Esophagus muscularis mucosa (tissue), 4 donors: ENCODE data around the gene DOCK2. TPM values are rescaled to one million over a fixed set of nuclear protein-coding genes. Genes with fewer than 3 reads are reported as not detected.

ENCODE experiments used
- DNase-seq: peaks from one replicate; pipeline ENCODE4 v3.0.0-alpha.2; 2017; ENCODE audit errors: extremely low spot score
- H3K27ac ChIP-seq, 4 donors: fragments of 200-600 bp; sonication (generic); replicated peaks in 1 of 4; 1 replicate in 3 of 4; 2 replicates in 1 of 4; pipeline ENCODE4 v1.5.1; 2016 to 2019; ENCODE audit warnings: mild to moderate bottlenecking in 1 of 4
- H3K27me3 ChIP-seq, 4 donors: fragments of 200-600 bp; sonication (generic); one replicate each; pipeline versions ENCODE4 v1.5.1 to v1.6.0; 2016 to 2019
- H3K36me3 ChIP-seq, 4 donors: fragments of 200-600 bp; sonication (generic); one replicate each; pipeline ENCODE4 v1.5.1; 2016 to 2019
- H3K4me1 ChIP-seq, 4 donors: fragments of 200-600 bp; sonication (generic); one replicate each; pipeline ENCODE4 v1.5.1; 2016 to 2019
- H3K4me3 ChIP-seq, 4 donors: fragments of 200-600 bp; sonication (generic); 1 replicate in 2 of 4; 2 replicates in 2 of 4; pipeline ENCODE4 v1.5.1; 2016 to 2019; ENCODE audit warnings: mild to moderate bottlenecking in 4 of 4, moderate library complexity in 1 of 4
- H3K9me3 ChIP-seq, 4 donors: fragments of 200-600 bp; sonication (generic); 1 replicate in 3 of 4; 2 replicates in 1 of 4; pipeline ENCODE4 v1.5.1; 2016 to 2019
- EP300 ChIP-seq: sonication (generic); formaldehyde crosslinking; IDR thresholded peaks from one replicate; pipeline ENCODE4 v1.6.1; 2017; ENCODE audit warnings: antibody characterized with exemption
- POLR2A ChIP-seq: fragments of 450-650 bp; IDR thresholded peaks from one replicate; pipeline ENCODE4 v1.6.1; 2017; ENCODE audit warnings: antibody characterized with exemption, moderate library complexity, mild to moderate bottlenecking, low read depth
- POLR2AphosphoS5 ChIP-seq, 2 donors: sonication (generic); formaldehyde crosslinking; IDR thresholded peaks; one replicate each; pipeline ENCODE4 v1.6.1; 2017; ENCODE audit warnings: antibody characterized with exemption in 2 of 2
- WGBS: methylation state at CpG from one replicate; pipeline ENCODE4 v1.1.5; 2018; 5-methylcytosine and 5-hydroxymethylcytosine counted together
- intact Hi-C: fragments of 100-400 bp; cut with DNase I; formaldehyde crosslinking; loops from one replicate; pipeline ENCODE4 v1.15.1; 2023
- total RNA-seq, 4 donors: library from RNA; depleted of rRNA; stranded (reverse); fragments of >200 nt; gene quantifications; one replicate each; pipeline versions ENCODE4 v1.1.0 to v1.2.1, GENCODE V29; 2016
- TF ChIP-seq, protein P1 (sequence below), 3 experiments: fragments of 200-600 bp in 2 of 3; fragments of 450-650 bp in 1 of 3; sonication (generic) in 2 of 3; IDR thresholded peaks; one replicate each; pipeline ENCODE4 v1.5.1; 2017 to 2019; ENCODE audit warnings: antibody characterized with exemption in 3 of 3, mild to moderate bottlenecking in 2 of 3, moderate library complexity in 1 of 3

Gene DOCK2
- total RNA-seq, 4 donors from 2014 or later: 9.2 to 18.3 (median 13.7) TPM

DNA sequence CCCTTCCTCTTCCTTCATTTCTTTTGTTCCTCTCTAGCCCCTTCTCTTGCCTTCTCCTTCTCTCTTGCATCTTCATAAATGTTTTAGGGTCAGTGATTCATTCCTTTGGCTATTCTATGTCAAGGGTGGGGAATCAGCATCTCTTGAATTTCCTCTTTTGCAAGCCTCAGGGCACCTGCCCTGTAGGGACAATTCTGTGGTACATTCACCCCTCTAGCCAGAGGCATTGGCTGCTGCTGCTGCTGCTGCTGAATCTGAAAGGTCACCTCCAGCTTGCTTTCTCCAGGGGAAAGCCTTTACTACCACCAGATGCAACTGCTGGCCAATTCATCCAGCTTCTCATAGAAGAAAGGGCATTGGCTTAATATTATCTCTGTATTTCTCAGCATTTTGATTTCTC lies 255.9 kb downstream of the DOCK2 start:
- H3K27me3 ChIP-seq: no peaks in the 10 kb centered on the region
- TF ChIP-seq, protein P1, sequence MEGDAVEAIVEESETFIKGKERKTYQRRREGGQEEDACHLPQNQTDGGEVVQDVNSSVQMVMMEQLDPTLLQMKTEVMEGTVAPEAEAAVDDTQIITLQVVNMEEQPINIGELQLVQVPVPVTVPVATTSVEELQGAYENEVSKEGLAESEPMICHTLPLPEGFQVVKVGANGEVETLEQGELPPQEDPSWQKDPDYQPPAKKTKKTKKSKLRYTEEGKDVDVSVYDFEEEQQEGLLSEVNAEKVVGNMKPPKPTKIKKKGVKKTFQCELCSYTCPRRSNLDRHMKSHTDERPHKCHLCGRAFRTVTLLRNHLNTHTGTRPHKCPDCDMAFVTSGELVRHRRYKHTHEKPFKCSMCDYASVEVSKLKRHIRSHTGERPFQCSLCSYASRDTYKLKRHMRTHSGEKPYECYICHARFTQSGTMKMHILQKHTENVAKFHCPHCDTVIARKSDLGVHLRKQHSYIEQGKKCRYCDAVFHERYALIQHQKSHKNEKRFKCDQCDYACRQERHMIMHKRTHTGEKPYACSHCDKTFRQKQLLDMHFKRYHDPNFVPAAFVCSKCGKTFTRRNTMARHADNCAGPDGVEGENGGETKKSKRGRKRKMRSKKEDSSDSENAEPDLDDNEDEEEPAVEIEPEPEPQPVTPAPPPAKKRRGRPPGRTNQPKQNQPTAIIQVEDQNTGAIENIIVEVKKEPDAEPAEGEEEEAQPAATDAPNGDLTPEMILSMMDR (IDR thresholded peaks at IDR 0.05): no peak
- TF ChIP-seq POLR2A (no peak), POLR2AphosphoS5 (IDR thresholded peaks at IDR 0.05) (no peak), EP300 (no peak)
- intact Hi-C loops: no loop called here
- DNase-seq: no peak
- H3K4me1 ChIP-seq: no peaks in the 10 kb centered on the region
- no peaks in the 10 kb centered on the region for H3K9me3 ChIP-seq
- H3K36me3 ChIP-seq: no peaks in the 10 kb centered on the region
- no peak overlapping the region for H3K4me3 ChIP-seq
- H3K27ac ChIP-seq: no peak overlapping the region

DNA sequence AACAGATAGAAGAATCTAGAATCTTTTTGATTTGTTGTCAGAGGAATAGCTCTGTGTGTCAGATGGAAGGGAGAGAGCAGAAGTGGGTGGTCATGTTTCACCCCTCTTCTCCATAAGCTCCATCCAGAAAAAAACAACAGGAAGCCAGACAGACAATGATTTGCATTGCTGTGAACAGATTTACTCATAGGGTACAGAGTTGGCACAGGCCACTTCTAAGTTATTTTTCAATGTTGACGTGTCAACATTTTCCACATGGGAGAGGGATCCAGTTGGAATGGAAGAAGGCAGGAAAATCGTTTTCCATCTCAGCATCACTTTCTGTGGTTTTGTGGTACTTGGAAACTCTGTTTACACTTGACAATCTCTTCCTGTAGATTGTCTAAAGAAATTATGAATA lies 256.5 kb downstream of the DOCK2 start:
- H3K4me3 ChIP-seq: no peak overlapping the region
- TF ChIP-seq POLR2A (no peak), EP300 (no peak), POLR2AphosphoS5 (IDR thresholded peaks at IDR 0.05) (no peak)
- TF ChIP-seq, protein P1 (IDR thresholded peaks at IDR 0.05): no peak
- WGBS: 66% methylated on average over 2 of the region's 2 CpGs
- intact Hi-C loops: no loop called here
- H3K36me3 ChIP-seq: no peaks in the 10 kb centered on the region
- H3K27me3 ChIP-seq: no peaks in the 10 kb centered on the region
- no peak for DNase-seq
- no peaks in the 10 kb centered on the region for H3K4me1 ChIP-seq
- H3K9me3 ChIP-seq: no peaks in the 10 kb centered on the region
- H3K27ac ChIP-seq: no peak overlapping the region

DNA sequence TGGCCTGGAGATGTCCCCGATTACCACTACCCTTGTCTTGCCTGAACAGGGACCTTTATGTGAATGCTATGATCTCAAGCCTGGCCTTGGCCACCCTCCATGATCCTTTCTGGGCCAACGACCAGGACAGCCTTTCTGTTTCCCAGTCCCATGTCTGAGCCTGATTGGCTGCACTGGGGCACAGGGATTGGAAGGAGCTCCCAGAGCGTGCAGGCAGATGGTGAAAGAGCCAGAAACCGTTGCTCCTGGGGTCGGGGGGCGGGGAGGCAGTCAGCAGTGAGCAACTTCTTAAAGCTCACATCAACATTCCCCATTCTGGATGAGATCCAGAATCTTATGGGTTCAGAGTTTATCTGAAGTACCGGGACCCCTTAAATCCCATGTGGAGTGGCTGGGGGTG lies 258.9 kb downstream of the DOCK2 start:
- intact Hi-C loops: no loop called here
- 51% methylated on average over 7 of the region's 7 CpGs for WGBS
- DNase-seq: no peak

DNA sequence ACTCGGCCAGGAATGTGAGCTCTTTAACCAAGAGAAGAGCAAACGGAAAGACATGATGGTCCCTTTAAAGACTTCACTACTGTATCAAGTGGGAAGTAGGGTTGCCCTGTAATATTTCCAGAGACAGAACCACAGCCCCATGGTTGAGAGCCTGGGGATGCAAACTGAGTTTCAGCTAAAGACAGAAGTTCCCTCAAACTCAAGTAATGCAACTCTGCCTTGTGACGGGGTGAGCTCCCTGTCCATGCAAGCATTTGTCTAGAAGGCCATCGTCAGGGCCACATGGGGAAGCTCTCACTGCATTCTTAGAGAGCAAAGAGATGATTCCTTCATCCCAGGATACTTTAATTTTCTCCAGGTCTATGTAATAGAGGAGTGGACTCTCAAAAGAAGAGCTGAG lies 260.4 kb downstream of the DOCK2 start:
- TF ChIP-seq, protein P1 (IDR thresholded peaks at IDR 0.05): no peak
- TF ChIP-seq POLR2AphosphoS5 (IDR thresholded peaks at IDR 0.05) (no peak), POLR2A (no peak), EP300 (no peak)
- Histone ChIP-seq H3K4me1 (no peaks in the 10 kb centered on the region), H3K9me3 (no peaks in the 10 kb centered on the region), H3K36me3 (no peaks in the 10 kb centered on the region), H3K27me3 (no peaks in the 10 kb centered on the region), H3K27ac (no peak overlapping the region), H3K4me3 (no peak overlapping the region)
- WGBS: 81% methylated on average over 4 of the region's 4 CpGs
- no peak for DNase-seq
- intact Hi-C loops: no loop called here

More for the DNA sequence above, 258.9 kb downstream of the DOCK2 start:
- Histone ChIP-seq H3K36me3 (no peaks in the 10 kb centered on the region), H3K27ac (no peak overlapping the region), H3K4me1 (no peaks in the 10 kb centered on the region), H3K4me3 (no peak overlapping the region), H3K9me3 (no peaks in the 10 kb centered on the region), H3K27me3 (no peaks in the 10 kb centered on the region)
- TF ChIP-seq, protein P1 (IDR thresholded peaks at IDR 0.05): no peak
- TF ChIP-seq POLR2A (no peak), POLR2AphosphoS5 (IDR thresholded peaks at IDR 0.05) (no peak), EP300 (no peak)

DNA sequence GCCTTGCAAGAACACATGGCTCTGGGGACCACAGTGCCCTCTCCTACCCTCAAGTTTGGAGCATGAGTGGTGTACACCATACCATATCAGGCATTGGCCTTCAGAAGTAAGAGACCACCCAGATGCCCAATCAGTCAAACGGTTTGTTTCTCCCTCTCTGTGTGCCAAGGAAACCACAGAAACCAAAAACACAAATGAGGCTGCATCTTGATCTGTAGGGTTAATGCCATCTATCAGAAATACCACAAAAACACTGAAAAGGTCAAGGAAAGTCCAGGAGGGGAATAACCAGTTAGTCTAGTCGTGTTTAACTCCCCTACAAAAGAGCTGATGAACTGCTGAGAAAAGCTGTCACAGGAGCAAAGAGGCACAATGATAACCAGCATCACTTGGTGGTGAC lies 264.8 kb downstream of the DOCK2 start:
- no peaks in the 10 kb centered on the region for H3K36me3 ChIP-seq
- no peaks in the 10 kb centered on the region for H3K27me3 ChIP-seq
- no peaks in the 10 kb centered on the region for H3K4me1 ChIP-seq
- intact Hi-C loops: no loop called here
- no peak for TF ChIP-seq POLR2AphosphoS5 (IDR thresholded peaks at IDR 0.05)
- no peak for TF ChIP-seq POLR2A
- TF ChIP-seq, protein P1 (IDR thresholded peaks at IDR 0.05): no peak
- TF ChIP-seq EP300: no peak
- H3K4me3 ChIP-seq: no peak overlapping the region
- no peaks in the 10 kb centered on the region for H3K9me3 ChIP-seq
- no peak for DNase-seq
- H3K27ac ChIP-seq: no peak overlapping the region
- WGBS: 57% methylated on average over 2 of the region's 2 CpGs
